GM19397 (cell line): ENCODE results near the gene OS9.

ENCODE experiments used
- ATAC-seq: cut with Tn5 transposase; IDR thresholded peaks from one replicate; pipeline ENCODE4 v1.9.1; 2021; ENCODE audit warnings: mild to moderate bottlenecking, moderate library complexity; ENCODE audit not compliant: unreplicated experiment

The OS9 gene

GRCh38 chr12:57722716-57723629 is 29.0 kb downstream of the OS9 start:
- ATAC-seq, result no peak

- no peak for ATAC-seq
Observed at GRCh38 chr12:57723630-57723962, 29.7 kb downstream of the OS9 start.

GRCh38 chr12:57724003-57724935 is 30.3 kb downstream of the OS9 start:
- ATAC-seq, result no peak

- ATAC-seq, result no peak
Observed at GRCh38 chr12:57724936-57725740, 31.2 kb downstream of the OS9 start.

- ATAC-seq, result no peak
Observed at GRCh38 chr12:57725851-57726150, 31.9 kb downstream of the OS9 start.

- no peak for ATAC-seq
Observed at GRCh38 chr12:57726151-57726883, 32.4 kb downstream of the OS9 start.

GRCh38 chr12:57726884-57727757 is 33.2 kb downstream of the OS9 start:
- ATAC-seq, result no peak

- ATAC-seq, result no peak
Observed at GRCh38 chr12:57727758-57728395, 33.9 kb downstream of the OS9 start.

- ATAC-seq, result no peak
Observed at GRCh38 chr12:57729321-57729844, 35.5 kb downstream of the OS9 start.

- ATAC-seq, result no peak
Observed at GRCh38 chr12:57730336-57731067, 36.6 kb downstream of the OS9 start.

- ATAC-seq, result no peak
Observed at GRCh38 chr12:57731411-57732080, 37.6 kb downstream of the OS9 start.

- ATAC-seq, result no peak
Observed at GRCh38 chr12:57732270-57732669, 38.3 kb downstream of the OS9 start.

GRCh38 chr12:57732726-57733593 is 39.0 kb downstream of the OS9 start:
- no peak for ATAC-seq

- ATAC-seq, result no peak
Observed at GRCh38 chr12:57733928-57734327, 40.0 kb downstream of the OS9 start.

- no peak for ATAC-seq
Observed at GRCh38 chr12:57734591-57734990, 40.7 kb downstream of the OS9 start.

GRCh38 chr12:57735198-57735855 is 41.4 kb downstream of the OS9 start:
- ATAC-seq, result no peak
